ENCODE measurements around the gene ARMC12.

- TF ChIP-seq CTCF (IDR thresholded peaks at IDR 0.05; ENCODE audit: extremely low read depth in 1 of 2, insufficient read depth in 1 of 2, low read depth in 1 of 2, low read length in 2 of 2) (no peak), EZH2 (IDR thresholded peaks at IDR 0.05; ENCODE audit: borderline replicate concordance, low read depth, low read length, severe bottlenecking) (no peak), POLR2AphosphoS5 (IDR thresholded peaks at IDR 0.05; ENCODE audit: insufficient read depth, low read depth, low read length) (no peak), POLR2A (IDR thresholded peaks at IDR 0.05; ENCODE audit: low read depth, low read length) (no peak), MAX (IDR thresholded peaks at IDR 0.05; ENCODE audit: insufficient read depth, insufficient read length) (no peak), FOS (IDR thresholded peaks at IDR 0.05; ENCODE audit: borderline replicate concordance, insufficient read depth, low read length) (no peak), JUN (IDR thresholded peaks at IDR 0.05; ENCODE audit: borderline replicate concordance, insufficient read depth, insufficient read length, low read depth) (no peak)
Observed at GRCh38 chr6:35725081-35725708, 11.6 kb upstream of the ARMC12 start.

Data from endothelial cell of umbilical vein (primary cell).